OCI-LY7 (cell line): ENCODE data around the gene IARS2. TPM values are rescaled to one million over a fixed set of nuclear protein-coding genes. Genes with fewer than 3 reads are reported as not detected.

ENCODE experiments used
- BruUV-seq: library from RNA; stranded (reverse); fragments of 400-500 nt; replicated peaks from 2 replicates; lab custom pipeline; 2021; lab: Mats Ljungman, UMichigan
- CTCF ChIA-PET: fragments of 300-600 bp; sonication (Branson Sonifier 250); formaldehyde crosslinking; loops from one replicate; lab custom pipeline; 2022; ENCODE audit warnings: antibody characterized with exemption; ENCODE audit not compliant: unreplicated experiment; lab: Charles Lee
- POLR2A ChIA-PET: fragments of 300-600 bp; sonication (Branson Sonifier 250); formaldehyde crosslinking; loops from one replicate; lab custom pipeline; 2022; ENCODE audit warnings: antibody characterized with exemption; lab: Charles Lee
- DNase-seq: peaks from one replicate; pipeline ENCODE4 v3.0.0-alpha.2; 2015; ENCODE audit warnings: low spot score
- H2AFZ ChIP-seq: fragments of 200-600 bp; sonication (generic), shearing (Covaris generic); 2 replicates; pipeline ENCODE4 v1.6.1; 2014; ENCODE audit warnings: mild to moderate bottlenecking, antibody characterized with exemption, low read length, moderate library complexity
- H3K27ac ChIP-seq: fragments of 200-600 bp; sonication (generic); 2 replicates; pipeline ENCODE4 v1.5.1; 2014; ENCODE audit warnings: mixed run types, low read depth, mild to moderate bottlenecking, moderate library complexity, low read length, inconsistent platforms; ENCODE audit not compliant: poor library complexity, severe bottlenecking
- H3K36me3 ChIP-seq: fragments of 200-600 bp; sonication (generic); 2 replicates; pipeline ENCODE4 v1.6.1; 2014; ENCODE audit warnings: mild to moderate bottlenecking, antibody characterized with exemption, low read length, moderate library complexity, mixed read lengths; ENCODE audit not compliant: insufficient read depth
- H3K4me1 ChIP-seq: fragments of 200-600 bp; sonication (generic); 2 replicates; pipeline ENCODE4 v1.5.1; 2014; ENCODE audit warnings: mild to moderate bottlenecking, low read length; ENCODE audit not compliant: insufficient read depth, poor library complexity, severe bottlenecking
- H3K4me2 ChIP-seq: fragments of 200-600 bp; sonication (generic); 2 replicates; pipeline ENCODE4 v1.6.1; 2014; ENCODE audit warnings: mild to moderate bottlenecking, low read length
- H3K4me3 ChIP-seq: fragments of 200-600 bp; sonication (generic); 2 replicates; pipeline ENCODE4 v1.5.1; 2014; ENCODE audit warnings: mild to moderate bottlenecking, low read depth, low read length; ENCODE audit not compliant: poor library complexity, severe bottlenecking
- H3K79me2 ChIP-seq: fragments of 200-600 bp; sonication (generic); 2 replicates; pipeline ENCODE4 v1.6.1; 2016; ENCODE audit warnings: low read depth, mild to moderate bottlenecking, low read length, moderate library complexity, mixed read lengths; ENCODE audit not compliant: insufficient read depth
- H3K9me2 ChIP-seq: fragments of 200-600 bp; sonication (generic); 2 replicates; pipeline ENCODE4 v1.6.1; 2016; ENCODE audit warnings: mild to moderate bottlenecking, low read length, mixed read lengths; ENCODE audit not compliant: insufficient read depth
- H3K9me3 ChIP-seq: fragments of 200-600 bp; sonication (generic); 2 replicates; pipeline ENCODE4 v1.6.1; 2014; ENCODE audit warnings: mild to moderate bottlenecking, mixed run types, low read length, mixed read lengths
- H4K20me1 ChIP-seq: fragments of 200-600 bp; sonication (generic); 2 replicates; pipeline ENCODE4 v1.6.1; 2014; ENCODE audit warnings: mild to moderate bottlenecking, antibody characterized with exemption, low read length, moderate library complexity, mixed read lengths; ENCODE audit not compliant: insufficient read depth
- CTCF ChIP-seq: fragments of 200-600 bp; sonication (generic); conservative IDR thresholded peaks from 2 replicates; pipeline ENCODE4 v1.5.1; 2014; ENCODE audit warnings: mild to moderate bottlenecking, antibody characterized with exemption, low read length, moderate library complexity, mixed read lengths
- EZH2phosphoT487 ChIP-seq: fragments of 200-600 bp; sonication (generic); IDR thresholded peaks from 2 replicates; pipeline ENCODE4 v1.6.1; 2018; ENCODE audit warnings: low read depth, borderline replicate concordance, mild to moderate bottlenecking, mixed run types, antibody characterized with exemption, low read length, moderate library complexity, mixed read lengths
- intact Hi-C: fragments of 100-400 bp; cut with micrococcal nuclease; formaldehyde crosslinking; loops from one replicate; pipeline ENCODE4 v1.10.0; 2022; ENCODE audit not compliant: unreplicated experiment
- total RNA-seq, 2 experiments: library from RNA; depleted of rRNA in 1 of 2; stranded (reverse); fragments of >200 nt in 1 of 2; shearing (Covaris generic) in 1 of 2; gene quantifications; 2 replicates each; pipeline ENCODE4 v1.2.3, GENCODE V29; 2014 to 2022

The IARS2 gene
- total RNA-seq, 2 experiments from 2014 or later, result 62.6 to 91.3 TPM

GRCh38 chr1:220188538-220188937, 94.6 kb downstream of the IARS2 start:
- H3K27ac ChIP-seq, result no peak overlapping the region
- H3K9me3 ChIP-seq, result no peaks in the 10 kb centered on the region
- no peak overlapping the region for H2AFZ ChIP-seq
- intact Hi-C loops, result no loop called here
- H3K79me2 ChIP-seq, result no peaks in the 10 kb centered on the region
- BruUV-seq, result no TSS peak
- no peak for DNase-seq
- CTCF ChIA-PET, result no interaction called here
- POLR2A ChIA-PET, result interaction anchor here (0.7 to 0.9 kb wide), 2 partner anchors 9 to 29 kb away, joined by 3 to 4 read pairs; no protein-coding TSS in a partner anchor
- H4K20me1 ChIP-seq, result no peaks in the 10 kb centered on the region
- H3K36me3 ChIP-seq, result peaks cover 68% of the 10 kb centered on the region
- no peak overlapping the region for H3K4me3 ChIP-seq
- no peak for TF ChIP-seq EZH2phosphoT487
- TF ChIP-seq CTCF, result no peak
- no peak overlapping the region for H3K4me2 ChIP-seq
- no peaks in the 10 kb centered on the region for H3K9me2 ChIP-seq
- H3K4me1 ChIP-seq, result no peaks in the 10 kb centered on the region

GRCh38 chr1:220189750-220190347, 95.9 kb downstream of the IARS2 start:
- Histone ChIP-seq H3K27ac (no peak overlapping the region), H3K4me2 (no peak overlapping the region), H3K4me1 (no peaks in the 10 kb centered on the region), H3K4me3 (no peak overlapping the region), H2AFZ (no peak overlapping the region), H3K36me3 (peaks cover 75% of the 10 kb centered on the region), H3K9me2 (no peaks in the 10 kb centered on the region), H3K79me2 (no peaks in the 10 kb centered on the region), H3K9me3 (no peaks in the 10 kb centered on the region), H4K20me1 (no peaks in the 10 kb centered on the region)
- CTCF ChIA-PET, result no interaction called here
- BruUV-seq, result no TSS peak
- intact Hi-C loops, result no loop called here
- POLR2A ChIA-PET, result interaction anchor here (1.0 kb wide), 1 partner anchor 177 kb away, joined by 3 read pairs; no protein-coding TSS in a partner anchor
- TF ChIP-seq EZH2phosphoT487 (no peak), CTCF (peak; percentile 89)
- DNase-seq, result peak; percentile 43

- Histone ChIP-seq H3K79me2 (no peaks in the 10 kb centered on the region), H3K4me3 (no peak overlapping the region), H3K4me2 (no peak overlapping the region), H4K20me1 (no peaks in the 10 kb centered on the region), H3K9me2 (no peaks in the 10 kb centered on the region), H2AFZ (no peak overlapping the region), H3K27ac (no peak overlapping the region), H3K9me3 (no peaks in the 10 kb centered on the region), H3K36me3 (peaks cover 72% of the 10 kb centered on the region), H3K4me1 (no peaks in the 10 kb centered on the region)
- CTCF ChIA-PET, result no interaction called here
- intact Hi-C loops, result no loop called here
- BruUV-seq, result no TSS peak
- no peak for DNase-seq
- no peak for TF ChIP-seq CTCF
- no peak for TF ChIP-seq EZH2phosphoT487
- POLR2A ChIA-PET, result interaction anchor here (0.6 to 1.7 kb wide), 8 partner anchors 11 to 46 kb away, joined by 3 to 7 read pairs (median 3); no protein-coding TSS in a partner anchor
These were observed 101.8 kb downstream of the IARS2 start for GRCh38 chr1:220195701-220196100.
